Measurements from ENCODE around the gene GALNT2. TPM values are rescaled to one million over a fixed set of nuclear protein-coding genes. Genes with fewer than 3 reads are reported as not detected.

Gene GALNT2
- polyA plus RNA-seq, 3 donors = 19.6 to 25.6 (median 23.4) TPM

GRCh38 chr1:230091473-230092231 is 24.6 kb downstream of the GALNT2 start:
- H2AFZ ChIP-seq (ENCODE audit: insufficient read depth, low read depth, low read length, poor library complexity, severe bottlenecking) = no peak overlapping the region
- Mint-ChIP-seq H3K27me3 (ENCODE audit: low read depth in 3 of 3) (no peaks in the 10 kb centered on the region), H3K4me1 (peaks cover 7% of the 10 kb centered on the region), H3K36me3 (peaks cover 35 to 57% of the 10 kb centered on the region in 2 donors), H3K9me3 (no peaks in the 10 kb centered on the region), H3K27ac (peak overlapping the region in 2 of 7 donors; percentile 26 to 79), H3K4me3 (no peak overlapping the region)
- no peaks in the 10 kb centered on the region for H3K27me3 ChIP-seq (ENCODE audit: control insufficient read depth in 2 of 2, insufficient read depth in 2 of 2, low read length in 2 of 2)
- peak overlapping the region in 1 of 2 donors; percentile 16 for H3K27ac ChIP-seq (ENCODE audit: low read depth in 1 of 2, low read length in 2 of 2)
- H3K9me3 ChIP-seq (replicated peaks in 1 of 2; ENCODE audit: control insufficient read depth in 1 of 2, insufficient read depth in 1 of 2, low read length in 2 of 2) = no peaks in the 10 kb centered on the region
- H3K79me2 ChIP-seq (ENCODE audit: insufficient read depth, low read length) = peaks cover 94% of the 10 kb centered on the region
- intact Hi-C loops (cut with micrococcal nuclease) = no loop called here
- peaks cover 18 to 45% of the 10 kb centered on the region in 2 donors for H3K36me3 ChIP-seq (replicated peaks in 1 of 2; ENCODE audit: control insufficient read depth in 1 of 2, insufficient read depth in 2 of 2, low read length in 2 of 2)
- peaks cover 89% of the 10 kb centered on the region for H4K20me1 ChIP-seq (ENCODE audit: insufficient read depth, low read length)
- H3K4me2 ChIP-seq (replicated peaks; ENCODE audit: extremely low read depth, low read length, poor library complexity, severe bottlenecking) = no peak overlapping the region
- H3K4me1 ChIP-seq (ENCODE audit: control insufficient read depth in 1 of 2, insufficient read depth in 2 of 2, low read length in 2 of 2) = no peaks in the 10 kb centered on the region
- H3K4me3 ChIP-seq (replicated peaks in 1 of 3; ENCODE audit: low read depth in 2 of 3, low read length in 3 of 3) = no peak overlapping the region
- no peak for DNase-seq
- no peak overlapping the region for H3K9ac ChIP-seq (ENCODE audit: insufficient read depth, low read length, poor library complexity, severe bottlenecking)
- 94% methylated on average over 6 of the region's 12 CpGs for WGBS (ENCODE audit: insufficient coverage)
- TF ChIP-seq, protein P1, sequence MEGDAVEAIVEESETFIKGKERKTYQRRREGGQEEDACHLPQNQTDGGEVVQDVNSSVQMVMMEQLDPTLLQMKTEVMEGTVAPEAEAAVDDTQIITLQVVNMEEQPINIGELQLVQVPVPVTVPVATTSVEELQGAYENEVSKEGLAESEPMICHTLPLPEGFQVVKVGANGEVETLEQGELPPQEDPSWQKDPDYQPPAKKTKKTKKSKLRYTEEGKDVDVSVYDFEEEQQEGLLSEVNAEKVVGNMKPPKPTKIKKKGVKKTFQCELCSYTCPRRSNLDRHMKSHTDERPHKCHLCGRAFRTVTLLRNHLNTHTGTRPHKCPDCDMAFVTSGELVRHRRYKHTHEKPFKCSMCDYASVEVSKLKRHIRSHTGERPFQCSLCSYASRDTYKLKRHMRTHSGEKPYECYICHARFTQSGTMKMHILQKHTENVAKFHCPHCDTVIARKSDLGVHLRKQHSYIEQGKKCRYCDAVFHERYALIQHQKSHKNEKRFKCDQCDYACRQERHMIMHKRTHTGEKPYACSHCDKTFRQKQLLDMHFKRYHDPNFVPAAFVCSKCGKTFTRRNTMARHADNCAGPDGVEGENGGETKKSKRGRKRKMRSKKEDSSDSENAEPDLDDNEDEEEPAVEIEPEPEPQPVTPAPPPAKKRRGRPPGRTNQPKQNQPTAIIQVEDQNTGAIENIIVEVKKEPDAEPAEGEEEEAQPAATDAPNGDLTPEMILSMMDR (IDR thresholded peaks at IDR 0.05) = no peak

DNA sequence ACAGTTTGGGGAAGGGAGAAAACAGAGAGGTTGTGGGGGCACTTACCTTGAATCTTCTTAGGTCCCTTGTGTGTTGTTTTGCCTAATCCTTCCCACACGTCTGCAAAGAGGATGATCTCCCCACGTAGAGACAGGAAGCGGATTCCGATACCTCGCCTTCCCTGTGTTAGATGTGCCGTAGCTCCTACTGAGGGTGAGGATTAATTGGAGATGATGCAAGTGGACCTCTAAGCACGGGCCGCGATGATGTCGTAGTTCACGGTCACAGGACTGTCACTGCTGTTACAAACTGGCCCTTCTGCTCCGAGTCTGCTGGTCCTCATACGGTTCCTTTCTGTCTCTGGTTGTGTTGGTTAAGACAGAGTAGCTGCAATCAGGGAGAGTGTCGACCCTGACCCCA is 27.7 kb downstream of the GALNT2 start:
- peak overlapping the region in 1 of 7 donors; percentile 64 for H3K27ac Mint-ChIP-seq
- Histone ChIP-seq H3K9me3 (replicated peaks in 1 of 2; ENCODE audit: control insufficient read depth in 1 of 2, insufficient read depth in 1 of 2, low read length in 2 of 2) (no peaks in the 10 kb centered on the region), H4K20me1 (ENCODE audit: insufficient read depth, low read length) (peaks cover 90% of the 10 kb centered on the region), H3K79me2 (ENCODE audit: insufficient read depth, low read length) (peaks cover 92% of the 10 kb centered on the region), H2AFZ (ENCODE audit: insufficient read depth, low read depth, low read length, poor library complexity, severe bottlenecking) (no peak overlapping the region), H3K4me3 (replicated peaks in 1 of 3; ENCODE audit: low read depth in 2 of 3, low read length in 3 of 3) (no peak overlapping the region), H3K4me2 (replicated peaks; ENCODE audit: extremely low read depth, low read length, poor library complexity, severe bottlenecking) (no peak overlapping the region), H3K27me3 (ENCODE audit: control insufficient read depth in 2 of 2, insufficient read depth in 2 of 2, low read length in 2 of 2) (no peaks in the 10 kb centered on the region), H3K4me1 (ENCODE audit: control insufficient read depth in 1 of 2, insufficient read depth in 2 of 2, low read length in 2 of 2) (no peaks in the 10 kb centered on the region), H3K9ac (ENCODE audit: insufficient read depth, low read length, poor library complexity, severe bottlenecking) (no peak overlapping the region), H3K36me3 (replicated peaks in 1 of 2; ENCODE audit: control insufficient read depth in 1 of 2, insufficient read depth in 2 of 2, low read length in 2 of 2) (peaks cover 14 to 44% of the 10 kb centered on the region in 2 donors), H3K27ac (ENCODE audit: low read depth in 1 of 2, low read length in 2 of 2) (no peak overlapping the region)
- no peak for DNase-seq
- no peaks in the 10 kb centered on the region for H3K27me3 Mint-ChIP-seq (ENCODE audit: low read depth in 3 of 3)
- 97% methylated on average over 13 of the region's 14 CpGs for WGBS (ENCODE audit: insufficient coverage)
- H3K36me3 Mint-ChIP-seq = peaks cover 37 to 59% of the 10 kb centered on the region in 2 donors
- no peak overlapping the region for H3K4me3 Mint-ChIP-seq
- H3K9me3 Mint-ChIP-seq = no peaks in the 10 kb centered on the region
- H3K4me1 Mint-ChIP-seq = peaks cover 2% of the 10 kb centered on the region
- TF ChIP-seq, protein P1 (IDR thresholded peaks at IDR 0.05) = no peak
- intact Hi-C loops (cut with micrococcal nuclease) = no loop called here

Measured in CD14-positive monocyte (primary cell).